ENCODE measurements around the gene GNG7.

DNA sequence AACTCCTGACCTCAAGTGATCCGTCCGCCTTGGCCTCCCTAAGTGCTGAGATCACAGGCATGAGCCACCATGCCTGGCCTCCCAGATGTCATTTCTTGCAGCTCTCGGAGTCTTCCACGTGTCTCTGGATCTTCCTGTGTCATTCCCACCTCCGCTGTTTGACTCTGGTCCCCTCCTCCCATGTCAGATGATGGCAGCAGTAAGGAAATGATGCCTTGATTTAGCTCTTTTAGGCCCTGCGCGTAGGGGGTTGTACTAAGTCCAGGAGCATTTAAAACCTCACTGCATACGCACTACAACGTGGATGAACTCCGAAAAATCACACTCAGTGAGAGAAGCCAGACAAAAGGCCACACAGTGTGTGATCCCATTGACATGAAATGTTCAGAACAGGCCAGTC lies 113.1 kb downstream of the GNG7 start:
- no peak for TF ChIP-seq POLR2A (IDR thresholded peaks at IDR 0.05)
- TF ChIP-seq, protein P1, sequence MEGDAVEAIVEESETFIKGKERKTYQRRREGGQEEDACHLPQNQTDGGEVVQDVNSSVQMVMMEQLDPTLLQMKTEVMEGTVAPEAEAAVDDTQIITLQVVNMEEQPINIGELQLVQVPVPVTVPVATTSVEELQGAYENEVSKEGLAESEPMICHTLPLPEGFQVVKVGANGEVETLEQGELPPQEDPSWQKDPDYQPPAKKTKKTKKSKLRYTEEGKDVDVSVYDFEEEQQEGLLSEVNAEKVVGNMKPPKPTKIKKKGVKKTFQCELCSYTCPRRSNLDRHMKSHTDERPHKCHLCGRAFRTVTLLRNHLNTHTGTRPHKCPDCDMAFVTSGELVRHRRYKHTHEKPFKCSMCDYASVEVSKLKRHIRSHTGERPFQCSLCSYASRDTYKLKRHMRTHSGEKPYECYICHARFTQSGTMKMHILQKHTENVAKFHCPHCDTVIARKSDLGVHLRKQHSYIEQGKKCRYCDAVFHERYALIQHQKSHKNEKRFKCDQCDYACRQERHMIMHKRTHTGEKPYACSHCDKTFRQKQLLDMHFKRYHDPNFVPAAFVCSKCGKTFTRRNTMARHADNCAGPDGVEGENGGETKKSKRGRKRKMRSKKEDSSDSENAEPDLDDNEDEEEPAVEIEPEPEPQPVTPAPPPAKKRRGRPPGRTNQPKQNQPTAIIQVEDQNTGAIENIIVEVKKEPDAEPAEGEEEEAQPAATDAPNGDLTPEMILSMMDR (IDR thresholded peaks at IDR 0.05) = no peak
